NOMO-1 (cell line): ENCODE data around the gene MACROH2A2.
"Not testable (repeated sequence)": the region's sequence is repeated elsewhere in the genome, so short reads cannot be mapped to it uniquely, and the experiment has no call there.

Source experiments
- DNase-seq, 2 experiments: peaks; one replicate each; lab custom pipeline; 2025; ENCODE audit not compliant: unreplicated experiment in 2 of 2; lab: John Stamatoyannopoulos, UW

Gene MACROH2A2

DNA sequence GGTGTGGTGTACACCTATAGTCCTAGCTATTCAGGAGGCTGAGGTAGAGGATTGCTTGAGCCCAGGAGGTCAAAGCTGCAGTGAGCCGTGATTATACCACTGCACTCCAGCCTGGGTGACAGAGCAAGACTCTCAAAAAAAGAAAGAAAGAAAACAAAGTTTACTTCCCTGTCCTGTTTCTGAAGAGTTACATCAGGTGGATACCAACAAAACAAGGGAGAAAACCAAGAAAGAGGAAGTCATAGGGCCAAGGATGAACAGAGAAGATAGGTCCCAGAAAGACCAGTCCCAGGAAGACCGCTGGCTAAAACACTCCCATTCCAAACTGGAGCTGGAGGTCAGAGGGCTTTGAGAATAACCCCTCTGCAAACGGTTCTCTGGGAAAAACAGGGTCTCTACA is 13.5 kb downstream of the MACROH2A2 start:
- DNase-seq: no peak

GRCh38 chr10:70067586-70067985 is 14.9 kb downstream of the MACROH2A2 start:
- DNase-seq: no peak

DNA sequence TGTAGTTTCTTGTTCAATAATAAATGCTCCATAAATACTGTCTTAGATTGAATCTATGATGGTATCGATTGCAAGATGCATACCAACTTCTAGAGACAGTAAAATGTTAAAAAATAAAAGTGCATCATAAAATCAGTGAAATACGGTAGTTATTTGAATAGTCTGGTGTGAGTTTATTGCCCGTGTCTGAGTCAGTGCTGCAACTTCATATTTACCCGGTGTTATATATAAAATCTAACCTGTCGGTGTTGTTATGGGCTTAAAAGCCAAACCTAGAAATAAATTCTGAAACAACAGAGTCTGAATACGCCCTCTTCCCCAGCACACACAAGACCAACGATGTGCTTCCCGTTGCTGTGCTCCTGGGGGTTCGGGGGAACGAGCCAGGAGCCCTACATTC is 16.3 kb downstream of the MACROH2A2 start:
- DNase-seq: no peak

- no peak for DNase-seq
Observed at GRCh38 chr10:70069346-70069745, 16.7 kb downstream of the MACROH2A2 start.

GRCh38 chr10:70070834-70071233 is 18.2 kb downstream of the MACROH2A2 start:
- no peak for DNase-seq

DNA sequence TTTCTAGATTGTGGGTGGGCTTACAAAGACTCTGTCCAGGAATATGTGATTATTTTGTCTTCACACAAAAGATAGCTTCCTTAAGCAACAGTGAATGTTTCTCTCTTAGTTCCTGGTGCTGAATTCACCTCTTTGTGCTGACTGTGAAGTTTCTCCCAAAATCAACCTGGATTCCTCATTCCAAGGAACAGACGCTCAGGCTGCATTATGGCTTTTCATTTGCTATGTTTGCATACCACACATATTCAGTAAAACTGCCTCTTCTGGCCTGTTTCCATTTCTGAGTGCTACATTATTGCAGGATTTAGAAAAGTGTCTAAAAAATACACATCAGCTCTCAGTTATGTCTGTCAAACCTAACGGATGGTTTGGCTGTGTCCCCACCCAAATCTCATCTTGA is 21.5 kb downstream of the MACROH2A2 start:
- no peak for DNase-seq

- DNase-seq: no peak
Observed at GRCh38 chr10:70074971-70075370, 22.3 kb downstream of the MACROH2A2 start.

DNA sequence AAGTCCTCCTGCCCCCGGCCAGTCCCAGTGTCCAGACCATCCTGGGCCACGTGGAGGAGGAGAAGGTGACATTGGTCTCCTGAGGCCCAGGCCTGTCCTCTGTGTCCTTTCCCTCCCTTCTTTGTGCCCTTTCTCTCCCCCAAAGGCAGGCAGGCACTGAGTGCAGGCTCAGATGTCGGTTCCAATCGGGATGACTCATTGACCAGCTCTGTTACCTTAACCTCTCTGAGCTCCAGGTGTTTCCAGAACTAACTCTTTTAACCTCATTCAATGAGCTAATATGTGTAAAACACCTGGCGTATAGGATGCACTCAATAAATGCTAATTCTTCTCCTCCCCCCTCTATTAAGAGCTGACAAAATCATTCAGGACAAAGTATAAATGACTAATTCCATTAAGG is 25.7 kb downstream of the MACROH2A2 start:
- DNase-seq: no peak

DNA sequence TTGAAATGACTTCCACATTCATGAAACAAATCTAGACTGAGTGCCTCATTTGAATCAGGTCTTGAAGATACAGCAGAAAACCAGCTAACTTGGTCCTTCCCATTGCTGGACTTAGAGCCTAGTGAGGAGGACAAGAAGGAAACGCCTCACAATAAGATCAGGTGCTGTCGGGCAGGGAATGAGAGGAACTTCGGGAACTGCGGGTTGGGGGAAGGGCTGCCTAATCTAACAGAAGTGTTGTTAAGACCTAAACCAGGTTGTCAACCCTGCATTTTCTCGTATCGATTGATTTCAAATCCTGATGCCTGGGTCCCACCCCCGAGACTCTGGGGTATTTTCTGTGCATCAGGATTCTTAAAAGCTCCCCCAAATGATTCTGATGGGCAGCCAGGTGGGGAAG is 26.3 kb downstream of the MACROH2A2 start:
- no peak for DNase-seq

- not testable (repeated sequence) for DNase-seq
Observed at GRCh38 chr10:70080789-70081188, 28.1 kb downstream of the MACROH2A2 start.

DNA sequence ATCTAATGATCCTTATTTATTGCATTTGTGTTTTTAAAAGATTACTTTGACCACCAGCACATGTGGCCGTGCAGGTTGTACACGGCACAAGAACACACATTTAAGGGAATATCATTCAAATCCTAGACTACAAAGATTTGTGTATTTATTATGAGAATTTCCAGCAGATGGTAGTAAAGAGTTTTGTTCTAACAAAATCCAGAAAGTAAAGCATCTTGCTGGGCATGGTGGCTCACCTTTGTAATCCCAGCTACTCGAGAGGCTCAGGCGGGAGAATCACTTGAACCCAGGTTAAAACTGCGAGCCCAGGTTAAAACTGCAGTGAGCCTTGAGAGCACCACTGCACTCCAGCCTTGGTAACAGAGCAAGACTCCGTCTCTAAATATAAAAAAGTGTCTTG is 31.5 kb downstream of the MACROH2A2 start:
- no peak for DNase-seq

GRCh38 chr10:70085975-70086613 is 33.4 kb downstream of the MACROH2A2 start:
- no peak for DNase-seq

DNA sequence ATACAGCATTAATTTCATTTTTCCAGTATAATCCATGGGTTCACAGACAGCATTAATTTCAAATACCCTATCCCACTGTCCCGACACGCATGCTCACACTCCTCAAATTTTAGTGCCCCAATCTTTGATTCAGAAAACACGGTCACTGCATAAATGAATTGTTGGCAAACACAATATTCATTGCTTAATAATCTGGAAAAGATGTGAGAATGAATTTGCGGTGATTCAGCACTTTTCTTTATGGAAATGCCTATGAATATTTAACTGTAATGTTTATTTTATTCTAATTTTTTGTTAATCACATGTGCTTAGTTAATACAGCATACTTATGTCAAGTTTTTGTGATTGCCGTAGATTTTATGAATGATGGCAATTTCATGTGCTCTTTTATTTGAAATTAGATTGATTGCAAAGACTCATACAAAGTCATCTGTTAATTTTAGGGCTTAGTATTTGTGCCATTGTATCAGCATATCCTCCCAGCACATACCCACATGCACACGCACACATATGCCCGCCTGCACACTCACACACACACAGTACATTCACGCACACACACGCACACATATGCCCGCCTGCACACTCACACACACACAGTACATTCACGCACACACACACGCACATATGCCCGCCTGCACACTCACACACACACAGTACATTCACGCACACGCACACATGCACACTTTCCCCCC is 35.1 kb downstream of the MACROH2A2 start:
- no peak for DNase-seq

- no peak for DNase-seq
Observed at GRCh38 chr10:70088308-70088698, 35.7 kb downstream of the MACROH2A2 start.

DNA sequence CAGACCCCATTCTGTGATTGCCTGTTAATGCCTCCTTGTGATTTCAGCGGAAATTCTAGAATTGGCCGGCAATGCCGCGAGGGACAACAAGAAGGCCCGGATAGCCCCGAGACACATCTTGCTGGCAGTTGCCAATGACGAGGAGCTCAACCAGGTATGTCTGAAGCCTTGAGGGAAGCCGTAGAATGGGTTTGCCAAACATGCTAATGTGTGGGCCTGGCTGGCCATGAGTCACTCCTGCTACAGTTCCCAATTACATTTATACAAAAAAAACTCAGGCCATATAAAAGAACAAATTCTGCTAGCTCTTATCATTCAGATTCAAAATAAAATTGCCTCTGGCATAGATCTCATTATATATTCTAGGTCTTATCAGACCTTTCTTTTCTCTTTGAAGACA is 37.4 kb downstream of the MACROH2A2 start:
- DNase-seq: no peak

GRCh38 chr10:70090951-70091350 is 38.3 kb downstream of the MACROH2A2 start:
- DNase-seq: no peak

DNA sequence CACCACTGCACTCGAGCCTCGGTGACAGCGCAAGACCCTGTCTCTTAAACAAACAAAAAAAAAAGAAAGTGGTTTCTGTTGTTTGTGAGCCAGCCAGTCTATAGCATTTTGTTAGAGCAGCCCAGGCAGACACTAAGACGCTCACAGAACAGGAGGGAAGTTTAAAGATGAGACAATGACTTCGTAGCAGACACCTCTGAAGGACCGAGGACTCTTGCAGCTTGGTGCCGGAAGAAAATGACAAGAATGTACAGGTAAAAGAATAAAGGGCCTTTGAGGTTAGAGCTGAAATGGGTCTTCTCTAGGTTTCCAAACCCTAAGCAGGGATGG is 39.7 kb downstream of the MACROH2A2 start:
- no peak for DNase-seq

GRCh38 chr10:70093335-70093944 is 40.8 kb downstream of the MACROH2A2 start:
- DNase-seq: no peak

GRCh38 chr10:70094250-70094649 is 41.6 kb downstream of the MACROH2A2 start:
- no peak for DNase-seq

DNA sequence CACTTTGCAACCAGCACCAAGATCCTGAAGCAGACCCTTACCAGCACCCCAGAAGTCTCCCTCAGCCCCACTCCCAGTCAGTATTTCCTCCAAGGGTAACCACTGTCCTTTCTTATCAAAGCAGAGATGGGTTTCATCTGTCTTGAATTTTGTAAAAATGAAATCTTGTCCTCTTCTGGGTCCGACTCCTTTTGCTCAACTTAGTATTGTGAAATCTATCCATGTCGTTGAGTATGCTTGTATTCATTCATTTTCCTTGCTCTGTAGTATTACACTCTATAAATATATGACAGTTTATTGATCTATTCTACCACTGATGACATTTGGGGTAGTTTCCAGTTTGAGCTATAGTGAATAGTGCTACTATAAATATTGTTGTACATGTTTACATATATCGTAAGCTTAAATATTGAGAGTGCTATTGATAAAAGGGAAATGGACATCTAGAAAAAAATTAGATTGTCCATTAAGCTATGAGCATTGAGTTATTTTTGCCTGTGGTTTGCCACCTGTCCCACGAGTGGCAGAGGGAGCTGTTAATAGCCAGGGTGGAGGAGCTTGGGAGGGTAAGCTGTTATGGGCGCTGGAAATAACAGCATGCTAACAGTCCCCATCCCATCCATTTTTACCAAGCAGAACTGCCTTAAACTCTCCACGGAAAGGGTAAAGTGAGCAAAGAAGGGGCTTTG is 43.5 kb downstream of the MACROH2A2 start:
- no peak for DNase-seq

GRCh38 chr10:70096705-70097420 is 44.2 kb downstream of the MACROH2A2 start:
- DNase-seq: no peak
